Measurements from ENCODE around the gene CCR7. TPM values are rescaled to one million over a fixed set of nuclear protein-coding genes. Genes with fewer than 3 reads are reported as not detected.

The CCR7 gene
- polyA plus RNA-seq, 1 of the 3 experiments (the other 2 are of a cell fraction) = not detected

DNA sequence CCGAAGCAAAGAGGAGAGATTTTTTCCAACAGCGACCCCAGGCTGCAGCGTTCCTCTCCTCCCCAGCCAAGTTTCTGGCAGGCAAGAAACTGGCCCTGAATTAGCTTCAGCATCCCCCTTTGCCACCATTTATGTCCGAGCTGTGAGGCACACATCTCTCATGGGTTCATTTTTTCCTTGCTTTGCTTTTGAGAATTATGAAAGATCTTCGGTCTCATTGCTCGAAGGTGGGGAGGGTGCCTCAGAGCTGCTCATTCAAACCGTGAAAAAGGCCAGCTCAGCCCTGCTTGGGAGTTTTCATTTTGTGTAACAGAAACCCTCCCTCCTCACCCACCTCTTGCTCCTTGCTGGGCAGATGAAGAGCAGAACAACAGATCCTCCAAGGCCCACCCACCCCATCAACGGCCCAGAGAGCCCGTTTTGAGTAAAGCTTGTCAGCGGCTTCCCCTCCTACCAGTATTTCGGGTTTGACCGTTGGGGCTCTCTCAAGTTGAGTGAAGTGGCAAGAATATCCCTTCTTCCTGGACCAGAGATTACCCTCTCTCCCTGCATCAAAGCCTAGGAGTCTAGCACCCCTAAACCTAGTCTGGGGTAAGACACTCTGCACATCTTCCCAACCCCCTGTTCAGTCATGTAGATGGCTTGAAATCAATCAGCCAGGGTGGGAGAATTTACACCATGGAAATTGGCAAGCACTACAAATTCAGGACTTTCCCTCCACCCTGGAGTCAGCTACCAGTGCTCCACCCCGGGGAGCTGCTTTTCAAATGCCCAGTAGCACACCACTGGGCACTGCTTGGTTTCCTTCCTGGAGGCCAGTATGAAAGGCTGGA is 1.8 kb downstream of the CCR7 start:
- Histone ChIP-seq H3K9me3 (0 out of 2 replicates have a peak, but pooled peaks cover 9% of the 10 kb centered on the region), H3K27ac (ENCODE audit: low read depth in 2 of 2, low read length in 1 of 2) (no peak overlapping the region), H2AFZ (ENCODE audit: low read depth) (no peak overlapping the region), H3K4me3 (ENCODE audit: low read depth in 2 of 2, low read length in 1 of 2) (no peak overlapping the region), H3K27me3 (ENCODE audit: insufficient read depth) (peaks cover 11% of the 10 kb centered on the region; the same call in 1 of the 2 replicates), H3K4me2 (no peak overlapping the region), H3K36me3 (replicated peaks in 1 of 2; ENCODE audit: control insufficient read depth in 1 of 2, insufficient read depth in 2 of 2, low read length in 1 of 2) (no peaks in the 10 kb centered on the region), H3K79me2 (ENCODE audit: insufficient read depth) (no peaks in the 10 kb centered on the region), H3F3A (replicated peaks; ENCODE audit: insufficient read depth) (no peaks in the 10 kb centered on the region), H3K4me1 (ENCODE audit: control insufficient read depth in 1 of 2, insufficient read depth in 2 of 2, low read depth in 1 of 2, low read length in 1 of 2) (peaks cover 0 to 22% of the 10 kb centered on the region in 2 experiments; a peak in 1 of 4 replicates), H3K9me2 (no peaks in the 10 kb centered on the region), H4K20me1 (ENCODE audit: insufficient read depth) (no peaks in the 10 kb centered on the region), H3K9ac (no peak overlapping the region)
- WGBS (ENCODE audit: low lambda C conversion rate) = 71% methylated on average over 13 of the region's 13 CpGs
- DNase-seq = no peak
- POLR2A ChIA-PET = no interaction called here
- TF ChIP-seq TEAD4 (IDR thresholded peaks at IDR 0.05; ENCODE audit: borderline replicate concordance, insufficient read depth) (no peak), GABPA (IDR thresholded peaks at IDR 0.05; ENCODE audit: low read depth) (no peak), FOXM1 (IDR thresholded peaks at IDR 0.05; ENCODE audit: low read depth) (no peak), ELF1 (IDR thresholded peaks at IDR 0.05) (no peak), MEF2A (IDR thresholded peaks at IDR 0.05; ENCODE audit: borderline replicate concordance, low read depth) (no peak), JUND (IDR thresholded peaks at IDR 0.05) (no peak), FOXJ3 (CRISPR knock-in tag; IDR thresholded peaks at IDR 0.05) (no peak), POLR2AphosphoS5 (IDR thresholded peaks at IDR 0.05; ENCODE audit: low read depth, low read length) (no peak), YY1 (IDR thresholded peaks at IDR 0.05; ENCODE audit: low read depth) (no peak), FOSL2 (IDR thresholded peaks at IDR 0.05; ENCODE audit: borderline replicate concordance, low read depth) (no peak), MXI1 (IDR thresholded peaks at IDR 0.05; ENCODE audit: low read depth, low read length) (no peak), SMC3 (IDR thresholded peaks at IDR 0.05; ENCODE audit: low read depth, low read length) (no peak)
- TF ChIP-seq, protein P1, sequence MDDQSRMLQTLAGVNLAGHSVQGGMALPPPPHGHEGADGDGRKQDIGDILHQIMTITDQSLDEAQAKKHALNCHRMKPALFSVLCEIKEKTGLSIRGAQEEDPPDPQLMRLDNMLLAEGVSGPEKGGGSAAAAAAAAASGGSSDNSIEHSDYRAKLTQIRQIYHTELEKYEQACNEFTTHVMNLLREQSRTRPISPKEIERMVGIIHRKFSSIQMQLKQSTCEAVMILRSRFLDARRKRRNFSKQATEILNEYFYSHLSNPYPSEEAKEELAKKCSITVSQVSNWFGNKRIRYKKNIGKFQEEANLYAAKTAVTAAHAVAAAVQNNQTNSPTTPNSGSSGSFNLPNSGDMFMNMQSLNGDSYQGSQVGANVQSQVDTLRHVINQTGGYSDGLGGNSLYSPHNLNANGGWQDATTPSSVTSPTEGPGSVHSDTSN (IDR thresholded peaks at IDR 0.05) = no peak
- TF ChIP-seq, protein P2, sequence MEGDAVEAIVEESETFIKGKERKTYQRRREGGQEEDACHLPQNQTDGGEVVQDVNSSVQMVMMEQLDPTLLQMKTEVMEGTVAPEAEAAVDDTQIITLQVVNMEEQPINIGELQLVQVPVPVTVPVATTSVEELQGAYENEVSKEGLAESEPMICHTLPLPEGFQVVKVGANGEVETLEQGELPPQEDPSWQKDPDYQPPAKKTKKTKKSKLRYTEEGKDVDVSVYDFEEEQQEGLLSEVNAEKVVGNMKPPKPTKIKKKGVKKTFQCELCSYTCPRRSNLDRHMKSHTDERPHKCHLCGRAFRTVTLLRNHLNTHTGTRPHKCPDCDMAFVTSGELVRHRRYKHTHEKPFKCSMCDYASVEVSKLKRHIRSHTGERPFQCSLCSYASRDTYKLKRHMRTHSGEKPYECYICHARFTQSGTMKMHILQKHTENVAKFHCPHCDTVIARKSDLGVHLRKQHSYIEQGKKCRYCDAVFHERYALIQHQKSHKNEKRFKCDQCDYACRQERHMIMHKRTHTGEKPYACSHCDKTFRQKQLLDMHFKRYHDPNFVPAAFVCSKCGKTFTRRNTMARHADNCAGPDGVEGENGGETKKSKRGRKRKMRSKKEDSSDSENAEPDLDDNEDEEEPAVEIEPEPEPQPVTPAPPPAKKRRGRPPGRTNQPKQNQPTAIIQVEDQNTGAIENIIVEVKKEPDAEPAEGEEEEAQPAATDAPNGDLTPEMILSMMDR (IDR thresholded peaks at IDR 0.05) = no peak
- TF ChIP-seq, protein P3, sequence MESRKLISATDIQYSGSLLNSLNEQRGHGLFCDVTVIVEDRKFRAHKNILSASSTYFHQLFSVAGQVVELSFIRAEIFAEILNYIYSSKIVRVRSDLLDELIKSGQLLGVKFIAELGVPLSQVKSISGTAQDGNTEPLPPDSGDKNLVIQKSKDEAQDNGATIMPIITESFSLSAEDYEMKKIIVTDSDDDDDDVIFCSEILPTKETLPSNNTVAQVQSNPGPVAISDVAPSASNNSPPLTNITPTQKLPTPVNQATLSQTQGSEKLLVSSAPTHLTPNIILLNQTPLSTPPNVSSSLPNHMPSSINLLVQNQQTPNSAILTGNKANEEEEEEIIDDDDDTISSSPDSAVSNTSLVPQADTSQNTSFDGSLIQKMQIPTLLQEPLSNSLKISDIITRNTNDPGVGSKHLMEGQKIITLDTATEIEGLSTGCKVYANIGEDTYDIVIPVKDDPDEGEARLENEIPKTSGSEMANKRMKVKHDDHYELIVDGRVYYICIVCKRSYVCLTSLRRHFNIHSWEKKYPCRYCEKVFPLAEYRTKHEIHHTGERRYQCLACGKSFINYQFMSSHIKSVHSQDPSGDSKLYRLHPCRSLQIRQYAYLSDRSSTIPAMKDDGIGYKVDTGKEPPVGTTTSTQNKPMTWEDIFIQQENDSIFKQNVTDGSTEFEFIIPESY (IDR thresholded peaks at IDR 0.05; ENCODE audit: borderline replicate concordance, low read depth) = no peak
- CTCF ChIA-PET = interaction anchor here (0.8 to 16.9 kb wide), 6 partner anchors 14 to 205 kb away, joined by 3 to 381 read pairs (median 98); partner anchors contain the start of genes GJD3 and IGFBP4

Measured in SK-N-SH (cell line).